ENCODE measurements around the gene MMP2. TPM values are rescaled to one million over a fixed set of nuclear protein-coding genes. Genes with fewer than 3 reads are reported as not detected.

Gene MMP2
- total RNA-seq, 3 donors from 2014 or later, result 113 to 1,485 (median 459) TPM

DNA sequence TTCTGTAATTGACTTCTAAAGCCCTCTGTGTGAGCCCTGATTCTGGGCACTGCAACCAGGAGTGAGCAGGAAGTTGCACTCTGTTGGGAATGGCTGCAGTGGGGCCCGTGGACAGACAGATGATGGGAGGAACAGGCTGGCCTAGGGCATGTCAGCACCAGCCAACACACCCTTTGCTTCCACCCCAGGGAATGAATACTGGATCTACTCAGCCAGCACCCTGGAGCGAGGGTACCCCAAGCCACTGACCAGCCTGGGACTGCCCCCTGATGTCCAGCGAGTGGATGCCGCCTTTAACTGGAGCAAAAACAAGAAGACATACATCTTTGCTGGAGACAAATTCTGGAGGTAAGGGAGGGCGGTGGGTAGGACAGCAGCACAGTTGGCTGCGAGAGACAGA lies 19.1 kb downstream of the MMP2 start:
- Histone ChIP-seq H3K9me3 (no peaks in the 10 kb centered on the region), H3K36me3 (no peaks in the 10 kb centered on the region), H3K4me3 (no peak overlapping the region), H3K4me1 (peaks cover 18 to 22% of the 10 kb centered on the region in 2 donors), H3K27ac (peak overlapping the region in 1 of 2 donors; percentile 52), H3K27me3 (no peaks in the 10 kb centered on the region)
- no peak for DNase-seq (ENCODE audit: low spot score in 2 of 2)
- intact Hi-C loops (cut with DNase I; ENCODE audit: low total_unique reads), result no loop called here
- TF ChIP-seq, protein P1, sequence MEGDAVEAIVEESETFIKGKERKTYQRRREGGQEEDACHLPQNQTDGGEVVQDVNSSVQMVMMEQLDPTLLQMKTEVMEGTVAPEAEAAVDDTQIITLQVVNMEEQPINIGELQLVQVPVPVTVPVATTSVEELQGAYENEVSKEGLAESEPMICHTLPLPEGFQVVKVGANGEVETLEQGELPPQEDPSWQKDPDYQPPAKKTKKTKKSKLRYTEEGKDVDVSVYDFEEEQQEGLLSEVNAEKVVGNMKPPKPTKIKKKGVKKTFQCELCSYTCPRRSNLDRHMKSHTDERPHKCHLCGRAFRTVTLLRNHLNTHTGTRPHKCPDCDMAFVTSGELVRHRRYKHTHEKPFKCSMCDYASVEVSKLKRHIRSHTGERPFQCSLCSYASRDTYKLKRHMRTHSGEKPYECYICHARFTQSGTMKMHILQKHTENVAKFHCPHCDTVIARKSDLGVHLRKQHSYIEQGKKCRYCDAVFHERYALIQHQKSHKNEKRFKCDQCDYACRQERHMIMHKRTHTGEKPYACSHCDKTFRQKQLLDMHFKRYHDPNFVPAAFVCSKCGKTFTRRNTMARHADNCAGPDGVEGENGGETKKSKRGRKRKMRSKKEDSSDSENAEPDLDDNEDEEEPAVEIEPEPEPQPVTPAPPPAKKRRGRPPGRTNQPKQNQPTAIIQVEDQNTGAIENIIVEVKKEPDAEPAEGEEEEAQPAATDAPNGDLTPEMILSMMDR (IDR thresholded peaks at IDR 0.05), result no peak
- no peak for TF ChIP-seq POLR2AphosphoS5 (IDR thresholded peaks at IDR 0.05)

DNA sequence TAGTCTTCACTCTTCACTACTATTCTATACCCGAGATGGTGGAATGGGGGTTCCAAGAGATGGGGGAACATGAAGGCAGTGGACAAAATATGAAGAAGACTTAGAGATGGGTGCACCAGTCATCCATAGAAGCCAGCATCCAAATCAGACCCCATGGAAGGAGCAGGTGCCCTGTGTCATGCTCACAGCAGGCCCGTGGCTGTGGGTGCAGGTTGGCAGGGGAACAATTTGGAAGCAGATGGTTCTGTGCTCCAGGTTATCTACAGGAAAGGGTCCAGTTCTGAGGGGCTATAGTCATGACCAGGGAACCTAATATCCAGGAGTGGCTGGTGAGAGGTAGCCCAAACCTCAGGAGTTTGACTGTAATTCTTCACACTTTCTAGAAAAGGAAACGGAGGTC lies 20.3 kb downstream of the MMP2 start:
- no peaks in the 10 kb centered on the region for H3K27me3 ChIP-seq
- peaks cover 19 to 22% of the 10 kb centered on the region in 2 donors for H3K4me1 ChIP-seq
- no peak for DNase-seq (ENCODE audit: low spot score in 2 of 2)
- H3K27ac ChIP-seq, result peak overlapping the region; percentile 62 to 79
- intact Hi-C loops (cut with DNase I; ENCODE audit: low total_unique reads), result no loop called here
- no peaks in the 10 kb centered on the region for H3K9me3 ChIP-seq
- TF ChIP-seq POLR2A (IDR thresholded peaks at IDR 0.05) (no peak), POLR2AphosphoS5 (IDR thresholded peaks at IDR 0.05) (no peak)
- TF ChIP-seq, protein P1 (IDR thresholded peaks at IDR 0.05), result no peak
- no peaks in the 10 kb centered on the region for H3K36me3 ChIP-seq
- H3K4me3 ChIP-seq, result no peak overlapping the region

DNA sequence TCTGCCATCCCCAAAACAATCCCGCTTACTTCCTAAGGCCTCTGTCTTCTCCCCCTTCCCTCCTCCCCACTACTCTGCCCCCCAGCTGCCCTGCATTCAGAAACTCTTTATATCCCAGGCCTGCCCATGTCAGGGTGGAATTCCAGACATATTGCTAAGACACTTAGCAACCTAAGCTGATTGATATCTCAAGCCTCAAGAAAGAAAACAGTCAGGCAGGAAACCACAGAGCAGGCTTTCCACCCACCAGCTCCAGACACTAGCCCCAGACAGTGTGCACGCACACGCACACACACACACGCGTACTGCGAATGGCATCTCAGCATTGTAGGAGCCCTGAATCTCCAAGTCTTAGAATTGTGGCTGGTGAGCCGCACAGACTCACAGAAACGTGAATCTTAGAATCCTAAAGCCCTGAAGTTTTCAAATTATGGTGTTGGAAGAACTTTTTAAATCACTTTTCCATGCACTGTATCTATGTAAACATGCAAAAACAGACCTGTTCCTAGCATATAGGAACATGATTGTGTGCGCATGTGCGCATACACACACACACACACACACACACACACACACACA lies 21.0 kb downstream of the MMP2 start:
- Histone ChIP-seq H3K27me3 (no peaks in the 10 kb centered on the region), H3K4me3 (no peak overlapping the region), H3K9me3 (no peaks in the 10 kb centered on the region), H3K27ac (peak overlapping the region; percentile 62 to 79), H3K36me3 (no peaks in the 10 kb centered on the region), H3K4me1 (peaks cover 14 to 22% of the 10 kb centered on the region in 2 donors)
- intact Hi-C loops (cut with DNase I; ENCODE audit: low total_unique reads), result no loop called here
- TF ChIP-seq POLR2A (IDR thresholded peaks at IDR 0.05) (no peak), POLR2AphosphoS5 (IDR thresholded peaks at IDR 0.05) (no peak)
- TF ChIP-seq, protein P1 (IDR thresholded peaks at IDR 0.05), result no peak
- peak in 1 of 2 donors; percentile 32 for DNase-seq (ENCODE audit: low spot score in 2 of 2)

DNA sequence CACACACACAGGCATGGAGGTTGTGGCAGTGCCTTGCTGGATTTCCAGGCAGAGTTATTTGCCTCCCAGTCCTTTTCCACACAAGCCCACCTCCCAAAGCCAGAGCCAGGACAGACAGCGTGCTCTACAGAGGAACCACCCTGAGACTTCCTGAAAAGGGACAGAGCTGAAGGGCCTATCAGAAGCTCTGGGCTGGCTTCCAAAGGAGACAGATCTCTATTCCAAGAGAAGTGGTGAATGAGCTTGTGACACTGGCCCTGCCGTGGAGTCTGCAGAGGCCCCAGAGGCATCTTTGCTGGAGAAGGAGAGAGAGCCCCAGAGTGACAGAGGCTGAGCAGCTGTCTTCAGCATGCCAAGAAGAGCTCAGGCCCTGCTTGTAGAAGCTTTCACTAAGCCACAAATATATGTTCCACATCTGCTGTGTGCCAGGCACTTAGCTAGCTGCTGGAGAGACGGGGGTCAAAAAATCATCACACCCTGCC lies 21.6 kb downstream of the MMP2 start:
- no peaks in the 10 kb centered on the region for H3K36me3 ChIP-seq
- H3K27ac ChIP-seq, result peak overlapping the region; percentile 62 to 79
- intact Hi-C loops (cut with DNase I; ENCODE audit: low total_unique reads), result no loop called here
- H3K27me3 ChIP-seq, result no peaks in the 10 kb centered on the region
- no peak overlapping the region for H3K4me3 ChIP-seq
- TF ChIP-seq POLR2AphosphoS5 (IDR thresholded peaks at IDR 0.05) (no peak), POLR2A (IDR thresholded peaks at IDR 0.05) (no peak)
- TF ChIP-seq, protein P1 (IDR thresholded peaks at IDR 0.05), result no peak
- no peak for DNase-seq (ENCODE audit: low spot score in 2 of 2)
- H3K9me3 ChIP-seq, result no peaks in the 10 kb centered on the region
- peaks cover 14 to 22% of the 10 kb centered on the region in 2 donors for H3K4me1 ChIP-seq

DNA sequence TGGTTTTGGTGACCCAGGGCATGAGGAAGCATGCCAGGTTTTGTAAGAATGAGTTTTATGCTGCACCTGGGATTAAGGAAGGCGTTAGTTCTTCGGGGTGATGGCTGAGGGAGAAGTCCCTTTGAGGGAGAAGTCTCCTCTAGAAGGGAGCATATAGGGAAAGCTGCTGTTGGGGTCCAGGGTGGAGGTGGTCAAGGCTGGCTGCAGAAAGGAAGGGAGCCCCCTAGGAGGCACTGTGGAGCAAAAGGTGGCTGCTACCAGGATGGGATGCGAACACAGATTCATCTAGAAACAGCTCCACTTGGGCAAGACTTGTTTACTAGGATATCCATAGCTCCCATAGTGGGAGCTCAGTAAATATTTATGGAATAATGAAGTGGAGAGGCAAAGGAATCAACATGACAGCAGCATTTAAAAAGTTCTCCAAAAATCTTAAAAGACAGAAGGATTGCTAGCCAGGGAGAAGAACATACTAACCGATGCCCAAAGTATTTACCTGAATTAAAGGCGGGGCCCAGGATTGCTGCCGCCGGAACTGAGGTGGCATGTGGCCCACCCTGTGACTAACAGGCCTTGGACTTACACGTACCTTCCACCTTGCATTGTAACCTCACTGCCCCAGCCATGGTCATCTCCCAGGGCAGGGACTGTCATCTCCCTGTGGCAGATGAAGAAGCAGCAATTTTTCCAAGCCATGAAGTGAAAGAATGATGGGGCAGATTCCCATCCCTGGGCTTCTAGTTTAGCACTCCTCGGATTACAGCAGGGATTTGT lies 22.7 kb downstream of the MMP2 start:
- TF ChIP-seq, protein P1 (IDR thresholded peaks at IDR 0.05), result no peak
- no peak for TF ChIP-seq POLR2AphosphoS5 (IDR thresholded peaks at IDR 0.05)
- intact Hi-C loops (cut with DNase I; ENCODE audit: low total_unique reads), result no loop called here
- no peak overlapping the region for H3K27ac ChIP-seq
- peaks cover 14 to 17% of the 10 kb centered on the region in 2 donors for H3K4me1 ChIP-seq
- no peaks in the 10 kb centered on the region for H3K36me3 ChIP-seq
- H3K9me3 ChIP-seq, result no peaks in the 10 kb centered on the region
- H3K27me3 ChIP-seq, result no peaks in the 10 kb centered on the region
- no peak overlapping the region for H3K4me3 ChIP-seq
- no peak for DNase-seq (ENCODE audit: low spot score in 2 of 2)
